ENCODE measurements around the gene COL6A6. TPM values are rescaled to one million over a fixed set of nuclear protein-coding genes. Genes with fewer than 3 reads are reported as not detected.

COL6A6 gene
- total RNA-seq, 1 donor from 2014 or later, result 0.12 TPM

DNA sequence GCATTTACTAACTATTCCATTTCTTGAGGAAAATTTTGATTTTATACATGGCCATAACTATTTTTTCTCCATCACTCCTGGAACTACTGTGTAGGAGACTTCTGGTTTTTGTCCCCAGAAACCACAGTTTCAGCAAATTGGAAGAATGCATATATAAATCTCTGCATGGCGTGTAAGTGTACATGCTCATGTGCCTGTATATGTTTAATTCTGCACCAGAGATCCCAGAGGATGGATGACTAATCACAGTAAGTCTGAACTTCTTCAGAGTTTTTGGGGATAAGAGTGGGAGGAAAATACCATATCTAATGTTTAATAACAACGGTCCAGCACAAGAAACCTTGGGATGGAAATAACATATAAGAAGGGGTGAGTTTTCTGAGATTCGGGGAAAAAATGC, 10.9 kb upstream of the COL6A6 start:
- DNase-seq (ENCODE audit: low spot score, unreplicated experiment), result no peak
- H3K9me3 Mint-ChIP-seq (ENCODE audit: low read depth), result no peaks in the 10 kb centered on the region
- no peak overlapping the region for H3K4me3 Mint-ChIP-seq (ENCODE audit: low read depth)
- TF ChIP-seq, protein P1, sequence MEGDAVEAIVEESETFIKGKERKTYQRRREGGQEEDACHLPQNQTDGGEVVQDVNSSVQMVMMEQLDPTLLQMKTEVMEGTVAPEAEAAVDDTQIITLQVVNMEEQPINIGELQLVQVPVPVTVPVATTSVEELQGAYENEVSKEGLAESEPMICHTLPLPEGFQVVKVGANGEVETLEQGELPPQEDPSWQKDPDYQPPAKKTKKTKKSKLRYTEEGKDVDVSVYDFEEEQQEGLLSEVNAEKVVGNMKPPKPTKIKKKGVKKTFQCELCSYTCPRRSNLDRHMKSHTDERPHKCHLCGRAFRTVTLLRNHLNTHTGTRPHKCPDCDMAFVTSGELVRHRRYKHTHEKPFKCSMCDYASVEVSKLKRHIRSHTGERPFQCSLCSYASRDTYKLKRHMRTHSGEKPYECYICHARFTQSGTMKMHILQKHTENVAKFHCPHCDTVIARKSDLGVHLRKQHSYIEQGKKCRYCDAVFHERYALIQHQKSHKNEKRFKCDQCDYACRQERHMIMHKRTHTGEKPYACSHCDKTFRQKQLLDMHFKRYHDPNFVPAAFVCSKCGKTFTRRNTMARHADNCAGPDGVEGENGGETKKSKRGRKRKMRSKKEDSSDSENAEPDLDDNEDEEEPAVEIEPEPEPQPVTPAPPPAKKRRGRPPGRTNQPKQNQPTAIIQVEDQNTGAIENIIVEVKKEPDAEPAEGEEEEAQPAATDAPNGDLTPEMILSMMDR (IDR thresholded peaks at IDR 0.05; ENCODE audit: unreplicated experiment), result no peak
- peaks cover 26% of the 10 kb centered on the region for H3K27me3 Mint-ChIP-seq
- no peaks in the 10 kb centered on the region for H3K36me3 Mint-ChIP-seq (ENCODE audit: insufficient read depth)
- H3K4me1 Mint-ChIP-seq (ENCODE audit: low read depth), result no peaks in the 10 kb centered on the region
- H3K27ac Mint-ChIP-seq, result no peak overlapping the region

DNA sequence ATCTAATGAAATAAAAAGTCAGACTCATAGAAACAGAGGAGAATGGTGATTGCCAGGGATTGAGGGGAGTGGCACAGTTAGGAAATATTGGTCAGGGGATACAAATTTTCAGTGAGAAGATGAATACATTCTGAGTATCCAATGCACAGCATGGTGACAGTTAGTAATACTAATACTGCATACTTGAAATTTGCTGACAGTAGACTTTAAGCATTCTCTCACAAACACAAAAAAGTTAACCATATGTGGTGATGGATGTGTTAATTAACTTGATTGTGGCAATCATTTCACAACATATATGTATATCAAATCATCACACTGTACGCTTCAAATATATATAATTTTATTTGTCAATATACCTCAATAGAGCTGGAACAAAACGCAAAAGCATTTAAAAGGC, 9.2 kb upstream of the COL6A6 start:
- no peak overlapping the region for H3K27ac Mint-ChIP-seq
- H3K9me3 Mint-ChIP-seq (ENCODE audit: low read depth), result no peaks in the 10 kb centered on the region
- no peak for DNase-seq (ENCODE audit: low spot score, unreplicated experiment)
- no peak overlapping the region for H3K4me3 Mint-ChIP-seq (ENCODE audit: low read depth)
- TF ChIP-seq, protein P1 (IDR thresholded peaks at IDR 0.05; ENCODE audit: unreplicated experiment), result no peak
- no peaks in the 10 kb centered on the region for H3K36me3 Mint-ChIP-seq (ENCODE audit: insufficient read depth)
- H3K27me3 Mint-ChIP-seq, result peaks cover 33% of the 10 kb centered on the region
- H3K4me1 Mint-ChIP-seq (ENCODE audit: low read depth), result no peaks in the 10 kb centered on the region

DNA sequence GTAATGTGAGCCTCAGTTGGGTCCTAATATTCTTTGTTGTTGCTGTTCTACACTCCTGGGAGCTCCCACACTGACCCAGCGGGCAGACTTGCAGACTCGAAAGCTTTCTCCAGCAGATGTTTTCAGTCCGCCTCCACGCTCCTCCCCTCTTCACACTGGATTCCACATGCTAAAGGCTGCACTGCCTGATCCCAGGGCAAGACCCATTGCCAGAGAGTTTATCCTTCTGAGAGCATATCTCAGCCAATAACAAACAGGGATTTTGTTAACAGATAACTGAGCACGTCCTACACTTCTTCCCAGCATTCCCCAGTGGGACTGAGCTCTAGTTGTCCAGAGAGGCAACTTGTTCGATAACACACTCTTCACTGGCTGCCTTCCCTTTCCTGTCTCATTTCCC, 8.0 kb upstream of the COL6A6 start:
- Mint-ChIP-seq H3K27ac (no peak overlapping the region), H3K4me3 (ENCODE audit: low read depth) (no peak overlapping the region), H3K36me3 (ENCODE audit: insufficient read depth) (no peaks in the 10 kb centered on the region), H3K9me3 (ENCODE audit: low read depth) (peaks cover 1% of the 10 kb centered on the region), H3K27me3 (peaks cover 37% of the 10 kb centered on the region), H3K4me1 (ENCODE audit: low read depth) (no peaks in the 10 kb centered on the region)
- DNase-seq (ENCODE audit: low spot score, unreplicated experiment), result no peak
- TF ChIP-seq, protein P1 (IDR thresholded peaks at IDR 0.05; ENCODE audit: unreplicated experiment), result no peak

DNA sequence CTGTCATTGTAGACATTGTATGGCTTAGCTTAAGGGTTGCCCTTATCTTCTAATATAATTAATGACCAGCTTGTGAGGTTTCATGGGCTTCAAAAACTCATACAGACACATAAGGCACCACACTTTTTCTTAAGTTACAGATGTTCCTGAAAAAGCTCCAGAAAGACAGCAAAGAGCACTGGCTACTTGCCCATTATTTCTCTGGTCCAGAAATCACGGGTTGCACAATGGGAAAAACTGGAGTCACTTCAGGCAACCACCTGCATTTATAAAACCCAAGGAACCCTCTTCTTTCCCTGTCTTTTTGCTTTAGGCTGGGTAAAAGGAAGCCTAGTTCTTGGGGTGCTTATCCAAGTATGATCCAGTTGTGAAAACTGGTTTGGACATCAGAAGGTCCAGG, 2.3 kb upstream of the COL6A6 start:
- TF ChIP-seq, protein P1 (IDR thresholded peaks at IDR 0.05; ENCODE audit: unreplicated experiment), result no peak
- no peak for DNase-seq (ENCODE audit: low spot score, unreplicated experiment)
- H3K27ac Mint-ChIP-seq, result no peak overlapping the region
- peaks cover 6% of the 10 kb centered on the region for H3K9me3 Mint-ChIP-seq (ENCODE audit: low read depth)
- peaks cover 59% of the 10 kb centered on the region for H3K27me3 Mint-ChIP-seq
- no peak overlapping the region for H3K4me3 Mint-ChIP-seq (ENCODE audit: low read depth)
- H3K4me1 Mint-ChIP-seq (ENCODE audit: low read depth), result peaks cover 8% of the 10 kb centered on the region
- H3K36me3 Mint-ChIP-seq (ENCODE audit: insufficient read depth), result no peaks in the 10 kb centered on the region

DNA sequence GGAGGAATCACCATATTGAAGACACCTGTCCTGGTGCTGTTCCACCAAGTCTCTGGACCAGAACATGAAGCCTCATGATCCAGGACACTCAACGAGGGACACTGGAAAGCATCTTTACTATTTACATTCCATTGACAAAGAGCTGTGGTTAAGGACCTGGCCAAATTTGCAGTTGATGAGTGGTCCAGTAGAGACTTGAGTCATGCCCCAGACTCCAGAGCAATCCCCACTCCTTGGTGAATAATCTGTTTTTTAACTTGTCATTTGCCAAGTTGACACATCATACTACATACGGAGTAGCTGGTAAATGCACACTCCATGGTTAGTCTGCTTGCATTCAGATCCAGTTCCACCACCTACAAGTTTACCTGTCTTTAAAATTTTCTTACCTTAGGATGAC, 1.2 kb upstream of the COL6A6 start:
- peaks cover 63% of the 10 kb centered on the region for H3K27me3 Mint-ChIP-seq
- H3K4me1 Mint-ChIP-seq (ENCODE audit: low read depth), result peaks cover 8% of the 10 kb centered on the region
- no peaks in the 10 kb centered on the region for H3K36me3 Mint-ChIP-seq (ENCODE audit: insufficient read depth)
- DNase-seq (ENCODE audit: low spot score, unreplicated experiment), result no peak
- no peak overlapping the region for H3K4me3 Mint-ChIP-seq (ENCODE audit: low read depth)
- no peak overlapping the region for H3K27ac Mint-ChIP-seq
- TF ChIP-seq, protein P1 (IDR thresholded peaks at IDR 0.05; ENCODE audit: unreplicated experiment), result no peak
- peaks cover 6% of the 10 kb centered on the region for H3K9me3 Mint-ChIP-seq (ENCODE audit: low read depth)

Data from progenitor cell of endocrine pancreas (in vitro differentiated cells).